Measurements from ENCODE around the gene WDR1. TPM values are rescaled to one million over a fixed set of nuclear protein-coding genes. Genes with fewer than 3 reads are reported as not detected.

The WDR1 gene
- total RNA-seq, 2 experiments from 2014 or later: 77.6 to 152 TPM

DNA sequence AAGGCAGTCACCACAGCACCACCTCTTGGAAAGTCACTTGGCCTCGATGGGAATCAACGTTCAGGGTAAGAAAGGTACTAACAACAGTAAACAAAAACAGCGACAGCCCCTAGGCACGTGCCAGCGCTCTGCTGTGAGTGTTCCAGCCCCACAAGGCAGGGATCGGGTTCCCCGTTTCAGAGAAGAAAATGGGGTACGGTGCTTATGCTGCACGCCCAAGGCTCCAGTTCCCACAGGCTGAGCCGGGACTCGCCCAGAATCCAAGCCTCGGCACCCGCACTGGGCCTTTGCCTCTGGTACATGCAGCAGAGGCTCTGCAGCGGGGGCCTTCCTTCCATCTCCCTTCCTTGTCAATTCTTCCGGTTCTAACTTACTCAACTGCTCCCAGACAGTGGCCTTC, 37.3 kb downstream of the WDR1 start:
- no peak for TF ChIP-seq CTCF (conservative IDR thresholded peaks at IDR 0.05; ENCODE audit: low read length)
- TF ChIP-seq EZH2phosphoT487 (IDR thresholded peaks at IDR 0.05; ENCODE audit: borderline replicate concordance, low read depth, low read length): no peak
- Histone ChIP-seq H3K27ac (ENCODE audit: low read depth, low read length, poor library complexity, severe bottlenecking) (no peak overlapping the region), H3K79me2 (ENCODE audit: insufficient read depth, low read depth, low read length) (no peaks in the 10 kb centered on the region), H3K9me3 (ENCODE audit: low read length) (no peaks in the 10 kb centered on the region), H3K4me1 (ENCODE audit: insufficient read depth, low read length, poor library complexity, severe bottlenecking) (no peaks in the 10 kb centered on the region), H3K36me3 (ENCODE audit: insufficient read depth, low read length) (peaks cover 97% of the 10 kb centered on the region), H3K9me2 (ENCODE audit: insufficient read depth, low read length) (no peaks in the 10 kb centered on the region), H2AFZ (ENCODE audit: low read length) (no peak overlapping the region), H4K20me1 (ENCODE audit: insufficient read depth, low read length) (no peaks in the 10 kb centered on the region), H3K4me3 (ENCODE audit: low read depth, low read length, poor library complexity, severe bottlenecking) (no peak overlapping the region), H3K4me2 (ENCODE audit: low read length) (no peak overlapping the region)
- DNase-seq (ENCODE audit: low spot score): no peak
- ChIA-PET CTCF (ENCODE audit: unreplicated experiment) (no interaction called here), POLR2A (no interaction called here)
- BruUV-seq (replicated peaks): no TSS peak
- intact Hi-C loops (cut with micrococcal nuclease; ENCODE audit: unreplicated experiment): no loop called here

- Histone ChIP-seq H3K36me3 (ENCODE audit: insufficient read depth, low read length) (peaks cover 97% of the 10 kb centered on the region), H3K4me3 (ENCODE audit: low read depth, low read length, poor library complexity, severe bottlenecking) (no peak overlapping the region), H3K4me1 (ENCODE audit: insufficient read depth, low read length, poor library complexity, severe bottlenecking) (no peaks in the 10 kb centered on the region), H3K9me3 (ENCODE audit: low read length) (no peaks in the 10 kb centered on the region), H3K79me2 (ENCODE audit: insufficient read depth, low read depth, low read length) (no peaks in the 10 kb centered on the region), H4K20me1 (ENCODE audit: insufficient read depth, low read length) (no peaks in the 10 kb centered on the region), H3K4me2 (ENCODE audit: low read length) (no peak overlapping the region), H3K9me2 (ENCODE audit: insufficient read depth, low read length) (no peaks in the 10 kb centered on the region), H2AFZ (ENCODE audit: low read length) (no peak overlapping the region), H3K27ac (ENCODE audit: low read depth, low read length, poor library complexity, severe bottlenecking) (no peak overlapping the region)
- BruUV-seq (replicated peaks): no TSS peak
- TF ChIP-seq EZH2phosphoT487 (IDR thresholded peaks at IDR 0.05; ENCODE audit: borderline replicate concordance, low read depth, low read length): no peak
- no peak for TF ChIP-seq CTCF (conservative IDR thresholded peaks at IDR 0.05; ENCODE audit: low read length)
- POLR2A ChIA-PET: no interaction called here
- no peak for DNase-seq (ENCODE audit: low spot score)
- CTCF ChIA-PET (ENCODE audit: unreplicated experiment): no interaction called here
- intact Hi-C loops (cut with micrococcal nuclease; ENCODE audit: unreplicated experiment): no loop called here
Measured at GRCh38 chr4:10078481-10079233, 37.9 kb downstream of the WDR1 start.
